ENCODE data around the gene CASR. TPM values are rescaled to one million over a fixed set of nuclear protein-coding genes. Genes with fewer than 3 reads are reported as not detected.
"Not testable (repeated sequence)": the region's sequence is repeated elsewhere in the genome, so short reads cannot be mapped to it uniquely, and the experiment has no call there.

The CASR gene
- total RNA-seq (2014; rRNA removed; shearing (Covaris generic)) = not detected in 2 replicates

- peak; percentile 17 for DNase-seq (ENCODE audit: low read depth)
These were observed at the start of gene CASR for GRCh38 chr3:122183521-122183892. CASR (plus strand) TSS chr3:122183668; CDS start chr3:122254190, 70,522 bp downstream.

- DNase-seq (ENCODE audit: low read depth) = no peak
These were observed 37.0 kb upstream of the CASR start for GRCh38 chr3:122146466-122146865.

- no peak for DNase-seq (ENCODE audit: low read depth)
These were observed 34.4 kb upstream of the CASR start for GRCh38 chr3:122148941-122149627.

- DNase-seq (ENCODE audit: low read depth) = no peak
These were observed 32.0 kb upstream of the CASR start for GRCh38 chr3:122151480-122151879.

GRCh38 chr3:122164983-122165382 lies 18.5 kb upstream of the CASR start:
- DNase-seq (ENCODE audit: low read depth) = not testable (repeated sequence)

GRCh38 chr3:122167630-122168029 lies 15.8 kb upstream of the CASR start:
- DNase-seq (ENCODE audit: low read depth) = no peak

- DNase-seq (ENCODE audit: low read depth) = no peak
These were observed 15.4 kb upstream of the CASR start for GRCh38 chr3:122168044-122168443.

GRCh38 chr3:122169911-122170310 lies 13.6 kb upstream of the CASR start:
- DNase-seq (ENCODE audit: low read depth) = no peak

- not testable (repeated sequence) for DNase-seq (ENCODE audit: low read depth)
These were observed 12.1 kb upstream of the CASR start for GRCh38 chr3:122171361-122171760.

GRCh38 chr3:122178711-122179110 lies 4.8 kb upstream of the CASR start:
- DNase-seq (ENCODE audit: low read depth) = no peak

- DNase-seq (ENCODE audit: low read depth) = peak; percentile 13
These were observed 574 bp downstream of the CASR start for GRCh38 chr3:122183893-122184590.

GRCh38 chr3:122184591-122184929 lies 1.1 kb downstream of the CASR start:
- no peak for DNase-seq (ENCODE audit: low read depth)

- no peak for DNase-seq (ENCODE audit: low read depth)
These were observed 2.9 kb downstream of the CASR start for GRCh38 chr3:122186372-122186771.

GRCh38 chr3:122188737-122189136 lies 5.3 kb downstream of the CASR start:
- no peak for DNase-seq (ENCODE audit: low read depth)

GRCh38 chr3:122189357-122189756 lies 5.9 kb downstream of the CASR start:
- no peak for DNase-seq (ENCODE audit: low read depth)

- DNase-seq (ENCODE audit: low read depth) = no peak
These were observed 7.1 kb downstream of the CASR start for GRCh38 chr3:122190525-122190924.

GRCh38 chr3:122198966-122199365 lies 15.5 kb downstream of the CASR start:
- no peak for DNase-seq (ENCODE audit: low read depth)

GRCh38 chr3:122199552-122199951 lies 16.1 kb downstream of the CASR start:
- no peak for DNase-seq (ENCODE audit: low read depth)

- no peak for DNase-seq (ENCODE audit: low read depth)
These were observed 17.2 kb downstream of the CASR start for GRCh38 chr3:122200661-122201060.

- DNase-seq (ENCODE audit: low read depth) = not testable (repeated sequence)
These were observed 18.0 kb downstream of the CASR start for GRCh38 chr3:122201476-122201875.

GRCh38 chr3:122208579-122208978 lies 25.1 kb downstream of the CASR start:
- no peak for DNase-seq (ENCODE audit: low read depth)

- DNase-seq (ENCODE audit: low read depth) = no peak
These were observed 30.2 kb downstream of the CASR start for GRCh38 chr3:122213650-122214049.

- no peak for DNase-seq (ENCODE audit: low read depth)
These were observed 31.2 kb downstream of the CASR start for GRCh38 chr3:122214711-122215110.
